Naive B cell (primary cell): Measurements from ENCODE around the gene EVL. TPM values are rescaled to one million over a fixed set of nuclear protein-coding genes. Genes with fewer than 3 reads are reported as not detected.

Experiments
- ATAC-seq, 2 donors: fragments of 150-1000 bp; cut with Tn5 transposase; 2 replicates each; pipeline ENCODE4 v1.10.0; 2021; ENCODE audit warnings: low read depth in 2 of 2, mild to moderate bottlenecking in 2 of 2, moderate library complexity in 2 of 2
- DNase-seq: peaks from one replicate; pipeline ENCODE4 v3.0.0; 2022
- H3K27ac Mint-ChIP-seq, 6 donors: one replicate each; pipeline ENCODE4 v1.8.0; 2020 to 2022; ENCODE audit warnings: mild to moderate bottlenecking in 6 of 6, mixed read lengths in 6 of 6, moderate library complexity in 5 of 6, inconsistent platforms in 2 of 6
- H3K27me3 Mint-ChIP-seq, 3 donors: one replicate each; pipeline ENCODE4 v1.8.0; 2021 to 2022; ENCODE audit warnings: mixed read lengths in 3 of 3, mild to moderate bottlenecking in 1 of 3
- H3K36me3 Mint-ChIP-seq, 2 donors: one replicate each; pipeline ENCODE4 v1.8.0; 2020 to 2022; ENCODE audit warnings: mixed read lengths in 2 of 2, inconsistent platforms in 1 of 2, mild to moderate bottlenecking in 1 of 2
- H3K4me1 Mint-ChIP-seq, 3 donors: one replicate each; pipeline ENCODE4 v1.8.0; 2020 to 2022; ENCODE audit warnings: mixed read lengths in 3 of 3, inconsistent platforms in 1 of 3, mild to moderate bottlenecking in 1 of 3, moderate library complexity in 1 of 3
- H3K4me3 Mint-ChIP-seq, 8 donors: one replicate each; pipeline ENCODE4 v1.8.0; 2020 to 2022; ENCODE audit warnings: mild to moderate bottlenecking in 8 of 8, mixed read lengths in 8 of 8, moderate library complexity in 8 of 8, inconsistent platforms in 2 of 8
- H3K9me3 Mint-ChIP-seq, 7 donors: one replicate each; pipeline ENCODE4 v1.8.0; 2020 to 2022; ENCODE audit warnings: mixed read lengths in 7 of 7, mild to moderate bottlenecking in 5 of 7, inconsistent platforms in 2 of 7, moderate library complexity in 1 of 7
- polyA plus RNA-seq, 6 donors: library from polyadenylated mRNA; unstranded; fragments of 300-500 nt; fragmentation: Illumina TruSeq; gene quantifications; one replicate each; pipeline ENCODE4 v1.2.3, GENCODE V29; 2021; ENCODE audit warnings: low read depth in 6 of 6

Gene EVL
- polyA plus RNA-seq, 6 donors from 2014 or later, result 76.5 to 135 (median 89.8) TPM

DNA sequence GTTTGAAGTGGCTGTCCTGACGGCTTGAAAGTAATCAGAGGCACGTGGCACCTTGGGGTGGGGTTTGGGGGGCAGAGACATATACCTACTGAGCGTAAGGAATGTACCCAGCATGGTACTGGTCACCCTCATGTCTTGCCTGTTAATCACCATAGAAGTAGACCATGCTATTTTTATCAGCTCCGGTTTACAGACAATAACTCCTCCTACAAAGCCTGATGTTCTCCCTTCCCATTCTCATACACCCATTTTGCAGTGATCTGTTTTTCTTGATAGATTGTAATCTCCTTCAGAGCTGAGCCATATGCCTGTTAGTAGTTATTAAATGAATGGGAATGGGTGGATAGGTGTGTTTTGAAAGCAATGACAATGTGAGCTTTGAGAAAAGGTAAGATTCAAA lies 10.5 kb downstream of the EVL start:
- ATAC-seq (no peak), DNase-seq (no peak)
- Mint-ChIP-seq H3K27ac (peak overlapping the region in 5 of 6 donors; percentile 88 to 98 (median 92)), H3K4me1 (peaks cover 81 to 98% (median 86%) of the 10 kb centered on the region in 3 donors), H3K9me3 (no peaks in the 10 kb centered on the region), H3K36me3 (peaks cover 7 to 30% of the 10 kb centered on the region in 2 donors), H3K27me3 (no peaks in the 10 kb centered on the region), H3K4me3 (peak overlapping the region in 7 of 8 donors; percentile 3 to 81 (median 60))

DNA sequence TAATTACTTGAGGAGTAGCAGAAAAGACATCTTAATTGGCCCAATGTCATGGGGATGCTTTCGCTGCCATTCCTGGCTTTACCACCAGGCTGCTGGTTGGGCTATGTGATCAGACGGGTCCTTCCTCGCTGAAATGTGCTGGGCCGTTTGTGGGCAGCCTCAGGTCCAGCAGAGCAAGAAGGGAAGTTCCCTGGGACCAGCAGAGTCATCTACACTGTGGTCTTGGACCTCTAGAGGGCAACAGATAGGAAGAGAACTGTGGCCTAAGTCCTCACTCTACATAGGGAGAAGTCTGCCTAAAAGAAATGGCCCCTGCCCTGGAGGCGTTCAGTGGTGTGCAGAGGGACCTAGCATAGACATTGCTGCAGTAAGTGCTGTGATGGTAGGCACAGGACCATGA lies 10.9 kb downstream of the EVL start:
- Mint-ChIP-seq H3K4me3 (peak overlapping the region in 7 of 8 donors; percentile 3 to 81 (median 40)), H3K27me3 (no peaks in the 10 kb centered on the region), H3K4me1 (peaks cover 82 to 98% (median 86%) of the 10 kb centered on the region in 3 donors), H3K36me3 (peaks cover 7 to 30% of the 10 kb centered on the region in 2 donors), H3K27ac (peak overlapping the region; percentile 77 to 98 (median 90)), H3K9me3 (no peaks in the 10 kb centered on the region)
- DNase-seq (no peak), ATAC-seq (peak in 1 of 2 donors; percentile 1)

DNA sequence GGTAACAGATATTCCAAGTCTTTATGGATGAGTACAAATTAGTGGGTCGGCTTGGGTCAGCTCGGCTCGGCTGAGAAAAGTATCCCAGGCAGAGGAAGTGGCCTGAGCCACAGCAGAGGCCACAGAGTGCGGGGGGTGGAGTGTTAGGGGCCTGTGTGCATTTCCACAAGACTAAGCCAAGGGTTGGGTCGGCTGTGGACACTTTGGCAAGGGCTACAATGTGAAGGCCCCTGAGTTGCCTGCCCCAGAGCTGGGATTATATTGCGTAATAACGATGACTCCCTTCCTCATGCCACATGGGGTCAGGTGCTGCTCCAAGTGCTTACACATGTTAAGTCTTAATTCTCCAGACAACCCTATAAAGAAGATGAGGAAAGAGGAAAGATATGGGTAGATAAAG lies 11.4 kb downstream of the EVL start:
- no peaks in the 10 kb centered on the region for H3K27me3 Mint-ChIP-seq
- DNase-seq (no peak), ATAC-seq (no peak)
- peak overlapping the region; percentile 46 to 98 (median 90) for H3K27ac Mint-ChIP-seq
- peak overlapping the region in 7 of 8 donors; percentile 3 to 81 (median 50) for H3K4me3 Mint-ChIP-seq
- no peaks in the 10 kb centered on the region for H3K9me3 Mint-ChIP-seq
- H3K36me3 Mint-ChIP-seq, result peaks cover 7 to 30% of the 10 kb centered on the region in 2 donors
- peaks cover 83 to 98% (median 88%) of the 10 kb centered on the region in 3 donors for H3K4me1 Mint-ChIP-seq

DNA sequence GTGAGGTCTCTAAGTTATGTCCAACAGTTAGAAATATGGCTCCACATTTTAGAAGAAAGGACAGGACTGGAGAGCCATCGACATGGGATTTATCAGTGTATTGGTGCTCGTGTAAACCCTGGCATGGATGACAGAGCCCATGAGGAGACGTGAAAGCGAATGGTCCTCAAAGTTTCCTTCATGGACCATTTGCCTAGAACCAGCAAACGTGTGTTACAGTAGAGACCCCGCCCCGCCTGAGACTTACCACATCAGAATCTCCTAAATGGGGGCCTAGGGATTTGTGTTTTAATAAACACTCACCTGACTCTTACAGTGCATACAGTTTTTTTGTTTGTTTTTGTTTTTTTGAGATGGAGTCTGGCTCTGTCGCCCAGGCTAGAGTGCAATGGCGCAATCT lies 12.2 kb downstream of the EVL start:
- H3K36me3 Mint-ChIP-seq, result peaks cover 7 to 30% of the 10 kb centered on the region in 2 donors
- ATAC-seq, result no peak
- H3K4me3 Mint-ChIP-seq, result peak overlapping the region in 6 of 8 donors; percentile 15 to 80 (median 45)

DNA sequence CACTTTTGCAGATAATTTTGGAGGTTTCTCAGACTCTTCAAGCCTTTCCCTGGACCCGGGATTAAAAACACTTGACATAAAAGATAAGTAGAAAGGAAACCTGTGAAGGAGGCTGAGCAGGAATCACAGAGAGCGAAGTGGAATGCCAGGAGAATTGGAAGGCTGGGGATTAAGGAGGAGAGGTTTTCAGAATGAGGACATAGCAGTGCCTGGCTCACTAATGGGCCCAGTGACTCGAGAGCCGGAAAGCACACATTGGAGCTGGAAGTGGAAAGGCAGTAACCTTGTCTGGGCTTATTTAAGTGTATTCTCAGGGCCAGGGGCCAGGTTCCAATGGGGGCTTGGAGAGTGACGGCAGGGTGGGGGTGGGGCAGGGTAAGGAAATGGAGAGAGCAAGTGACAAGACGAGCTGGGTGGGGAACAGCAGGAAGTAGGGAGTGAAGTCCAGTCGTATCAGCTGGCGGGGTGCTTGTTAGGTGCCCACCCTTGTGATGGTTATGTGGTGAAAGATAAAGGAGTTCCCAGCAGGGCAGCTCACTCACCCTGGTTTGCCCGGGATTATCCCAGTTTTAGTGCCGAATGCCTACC lies 13.1 kb downstream of the EVL start:
- no peak for ATAC-seq
- Mint-ChIP-seq H3K4me1 (peaks cover 82 to 98% (median 85%) of the 10 kb centered on the region in 3 donors), H3K27ac (peak overlapping the region in 5 of 6 donors; percentile 45 to 94 (median 72)), H3K9me3 (no peaks in the 10 kb centered on the region), H3K36me3 (peaks cover 7 to 30% of the 10 kb centered on the region in 2 donors), H3K27me3 (no peaks in the 10 kb centered on the region), H3K4me3 (peak overlapping the region in 7 of 8 donors; percentile 62 to 83 (median 70))
- DNase-seq, result no peak

More for the DNA sequence above, 12.2 kb downstream of the EVL start:
- Mint-ChIP-seq H3K27me3 (no peaks in the 10 kb centered on the region), H3K4me1 (peaks cover 86 to 98% (median 86%) of the 10 kb centered on the region in 3 donors), H3K27ac (peak overlapping the region in 3 of 6 donors; percentile 42 to 98 (median 90)), H3K9me3 (no peaks in the 10 kb centered on the region)
- DNase-seq, result no peak

DNA sequence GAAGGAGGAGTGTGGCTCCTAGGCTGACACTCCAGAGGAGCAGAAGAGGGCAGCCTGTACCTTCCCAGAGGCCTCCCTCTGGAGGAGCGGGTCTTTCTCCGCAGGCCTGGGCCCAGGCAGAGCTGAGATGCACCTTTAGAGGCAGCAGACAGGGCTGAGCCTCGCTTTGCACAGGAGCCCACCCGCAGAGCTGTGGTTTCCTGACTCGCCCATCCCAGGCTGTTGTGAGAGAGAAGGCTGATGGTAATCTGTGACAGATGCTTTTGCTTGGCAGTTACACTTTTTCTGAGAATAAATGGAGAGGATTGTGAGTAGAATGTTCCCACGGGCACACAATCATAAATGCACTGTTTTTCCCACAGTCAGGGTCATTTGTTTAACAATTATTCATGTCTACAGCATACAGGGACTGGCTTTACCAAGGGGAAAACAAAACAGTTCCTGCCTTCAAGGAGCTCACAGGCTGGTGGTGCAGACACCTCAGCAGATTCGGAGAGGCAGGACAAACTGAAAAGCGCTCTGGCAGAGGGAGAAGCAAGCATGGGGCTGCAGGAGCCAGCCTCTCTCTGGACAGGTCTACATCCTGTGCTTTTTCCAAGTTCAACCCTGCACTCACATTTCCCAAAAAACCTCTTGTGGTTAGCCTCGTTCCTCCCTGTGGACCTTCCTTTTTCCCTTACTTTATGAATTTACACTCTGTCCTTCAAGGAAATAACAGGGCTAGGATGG lies 13.9 kb downstream of the EVL start:
- peaks cover 77 to 96% (median 80%) of the 10 kb centered on the region in 3 donors for H3K4me1 Mint-ChIP-seq
- ATAC-seq (peak; percentile 67 to 75), DNase-seq (no peak)
- peak overlapping the region; percentile 49 to 83 (median 74) for H3K4me3 Mint-ChIP-seq
- peak overlapping the region; percentile 42 to 94 (median 89) for H3K27ac Mint-ChIP-seq
- peaks cover 7 to 30% of the 10 kb centered on the region in 2 donors for H3K36me3 Mint-ChIP-seq
- no peaks in the 10 kb centered on the region for H3K27me3 Mint-ChIP-seq
- H3K9me3 Mint-ChIP-seq, result no peaks in the 10 kb centered on the region

DNA sequence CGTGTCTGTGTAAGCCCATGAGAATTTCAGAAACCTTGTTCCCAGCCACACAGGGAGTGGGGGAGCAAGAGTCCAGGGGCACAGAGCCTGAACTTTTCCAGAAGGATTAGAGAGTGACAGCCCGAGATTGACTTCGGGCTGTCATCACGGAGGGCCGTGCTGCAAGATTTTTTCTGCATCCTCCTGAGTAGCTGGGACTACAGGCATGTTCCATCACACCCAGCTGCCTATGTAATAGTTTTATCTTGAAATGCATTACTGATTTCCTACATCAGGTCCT lies 14.4 kb downstream of the EVL start:
- H3K36me3 Mint-ChIP-seq, result peaks cover 7 to 26% of the 10 kb centered on the region in 2 donors
- H3K27me3 Mint-ChIP-seq, result no peaks in the 10 kb centered on the region

DNA sequence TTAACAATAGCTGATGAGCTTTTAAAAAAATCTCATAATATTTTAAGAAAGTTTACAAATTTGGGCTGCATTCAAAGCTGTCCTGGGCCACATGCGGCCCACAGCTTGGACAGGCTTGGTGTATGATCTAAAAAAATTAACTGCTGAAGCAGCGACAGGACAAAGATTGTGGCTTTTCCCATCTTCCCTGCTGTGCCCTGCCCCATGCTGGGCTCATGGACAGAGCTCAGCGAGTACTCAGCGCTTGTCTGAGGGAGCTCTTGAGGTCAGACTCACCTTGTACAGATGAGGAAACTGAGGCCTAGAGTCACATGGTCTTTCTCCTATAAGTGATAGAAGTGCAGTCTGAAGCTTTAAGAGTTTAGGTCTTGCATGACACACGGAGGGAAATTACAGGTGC lies 15.0 kb downstream of the EVL start:
- no peaks in the 10 kb centered on the region for H3K9me3 Mint-ChIP-seq
- ATAC-seq (no peak), DNase-seq (no peak)
- no peaks in the 10 kb centered on the region for H3K27me3 Mint-ChIP-seq
- peak overlapping the region in 4 of 6 donors; percentile 12 to 92 (median 48) for H3K27ac Mint-ChIP-seq
- peaks cover 67 to 85% (median 70%) of the 10 kb centered on the region in 3 donors for H3K4me1 Mint-ChIP-seq
- H3K36me3 Mint-ChIP-seq, result peaks cover 7 to 20% of the 10 kb centered on the region in 2 donors
- H3K4me3 Mint-ChIP-seq, result peak overlapping the region in 6 of 8 donors; percentile 4 to 56 (median 42)

More for the DNA sequence above, 14.4 kb downstream of the EVL start:
- Mint-ChIP-seq H3K9me3 (no peaks in the 10 kb centered on the region), H3K4me3 (peak overlapping the region in 7 of 8 donors; percentile 43 to 83 (median 62)), H3K27ac (peak overlapping the region in 3 of 6 donors; percentile 88 to 94 (median 90)), H3K4me1 (peaks cover 72 to 91% (median 75%) of the 10 kb centered on the region in 3 donors)
- no peak for DNase-seq
- no peak for ATAC-seq

DNA sequence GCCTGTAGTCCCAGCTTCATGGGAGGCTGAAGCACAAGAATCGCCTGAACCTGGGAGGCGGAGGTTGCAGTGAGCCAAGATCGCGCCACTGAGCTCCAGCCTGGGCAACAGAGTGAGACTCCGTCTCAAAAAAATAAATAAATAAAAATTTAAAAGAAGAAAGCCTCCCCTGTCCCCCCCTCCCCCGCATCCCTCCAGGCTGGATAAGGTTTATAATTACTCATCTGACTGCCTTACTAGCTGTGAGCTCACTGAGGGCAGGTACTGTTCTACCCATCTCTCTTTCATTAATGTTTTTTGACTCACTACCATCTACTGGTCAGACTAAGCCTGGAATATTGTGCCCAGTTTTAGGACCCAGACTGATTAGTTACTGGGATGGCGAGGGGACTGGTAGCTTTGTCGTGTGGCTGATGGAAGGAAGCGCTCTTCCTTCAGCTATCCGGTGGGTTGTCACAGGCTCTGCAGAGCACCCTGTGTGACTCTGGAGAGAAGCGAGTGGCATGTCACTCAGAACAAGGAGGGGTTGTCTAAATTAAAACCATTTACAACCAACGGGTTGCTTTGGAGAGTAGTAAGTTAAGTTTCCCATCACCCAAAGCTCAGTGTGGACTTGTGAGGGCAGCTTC lies 16.9 kb downstream of the EVL start:
- Mint-ChIP-seq H3K4me1 (peaks cover 55 to 70% (median 59%) of the 10 kb centered on the region in 3 donors), H3K9me3 (no peaks in the 10 kb centered on the region), H3K27me3 (no peaks in the 10 kb centered on the region), H3K36me3 (peaks cover 7 to 17% of the 10 kb centered on the region in 2 donors), H3K27ac (peak overlapping the region in 5 of 6 donors; percentile 81 to 96 (median 88)), H3K4me3 (peak overlapping the region in 6 of 8 donors; percentile 35 to 76 (median 72))
- DNase-seq (no peak), ATAC-seq (no peak)

DNA sequence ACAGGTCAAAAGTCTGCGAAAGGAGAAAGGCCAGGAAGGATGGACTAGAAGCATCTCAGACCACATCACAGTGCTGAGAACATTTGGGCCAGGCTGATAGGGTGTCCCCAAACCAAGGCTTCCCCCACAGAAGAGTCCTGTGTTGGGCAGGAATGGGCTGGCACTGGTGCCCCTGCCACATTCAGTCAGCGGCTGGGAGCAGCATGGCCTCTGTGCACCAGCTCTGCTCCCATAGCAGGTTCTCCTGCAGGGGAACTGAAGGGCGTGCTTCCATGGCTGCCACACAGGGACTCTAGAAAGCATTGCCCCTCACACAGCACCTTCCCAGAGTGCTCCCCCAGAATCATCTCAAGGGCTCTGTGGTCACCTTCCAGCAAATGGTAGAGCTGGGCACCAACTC lies 17.5 kb downstream of the EVL start:
- peaks cover 7 to 22% of the 10 kb centered on the region in 2 donors for H3K36me3 Mint-ChIP-seq
- peaks cover 53 to 68% (median 57%) of the 10 kb centered on the region in 3 donors for H3K4me1 Mint-ChIP-seq
- ATAC-seq, result no peak
- H3K9me3 Mint-ChIP-seq, result no peaks in the 10 kb centered on the region
- no peaks in the 10 kb centered on the region for H3K27me3 Mint-ChIP-seq
- no peak for DNase-seq
- H3K27ac Mint-ChIP-seq, result peak overlapping the region in 5 of 6 donors; percentile 69 to 92 (median 82)
- peak overlapping the region in 3 of 8 donors; percentile 7 to 65 (median 12) for H3K4me3 Mint-ChIP-seq

DNA sequence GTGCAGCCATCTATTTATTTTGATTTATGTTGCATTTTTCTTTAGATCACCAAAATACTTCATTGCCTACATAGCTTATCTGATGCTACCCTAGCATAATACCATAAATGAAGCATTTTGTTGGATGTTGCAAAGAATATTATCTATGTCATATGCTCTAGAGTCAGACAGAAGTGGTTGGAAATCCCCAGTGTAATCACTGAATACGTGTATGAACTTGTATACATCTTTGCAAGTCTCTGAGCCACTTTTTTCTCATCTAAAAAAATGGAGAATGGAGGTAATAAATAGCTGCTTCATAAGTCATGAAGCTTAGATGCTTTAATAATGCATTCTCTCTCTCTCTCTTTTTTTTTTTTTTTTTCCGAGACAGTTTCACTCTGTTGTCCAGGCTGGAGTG lies 18.5 kb downstream of the EVL start:
- DNase-seq, result no peak
- Mint-ChIP-seq H3K27me3 (no peaks in the 10 kb centered on the region), H3K4me1 (peaks cover 47 to 60% (median 52%) of the 10 kb centered on the region in 3 donors), H3K36me3 (peaks cover 14 to 26% of the 10 kb centered on the region in 2 donors), H3K27ac (peak overlapping the region in 3 of 6 donors; percentile 7 to 94 (median 92)), H3K9me3 (no peaks in the 10 kb centered on the region), H3K4me3 (peak overlapping the region in 1 of 8 donors; percentile 30)
- ATAC-seq, result no peak

DNA sequence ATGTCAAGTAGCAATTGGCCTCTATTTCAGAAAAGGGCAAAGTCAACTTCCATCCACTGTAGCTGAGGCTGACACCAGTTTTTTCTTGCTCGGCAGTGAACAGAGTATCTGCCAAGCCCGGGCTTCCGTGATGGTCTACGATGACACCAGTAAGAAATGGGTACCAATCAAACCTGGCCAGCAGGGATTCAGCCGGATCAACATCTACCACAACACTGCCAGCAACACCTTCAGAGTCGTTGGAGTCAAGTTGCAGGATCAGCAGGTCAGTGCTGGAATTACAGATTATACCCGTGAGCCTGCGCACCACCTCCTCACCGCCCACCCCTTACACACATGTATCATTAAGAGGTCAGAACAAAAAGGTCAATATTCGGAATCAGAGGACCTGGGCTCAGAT lies 19.4 kb downstream of the EVL start:
- H3K9me3 Mint-ChIP-seq, result no peaks in the 10 kb centered on the region
- ATAC-seq (no peak), DNase-seq (no peak)
- H3K36me3 Mint-ChIP-seq, result peaks cover 14 to 19% of the 10 kb centered on the region in 2 donors
- no peak overlapping the region for H3K4me3 Mint-ChIP-seq
- H3K27me3 Mint-ChIP-seq, result no peaks in the 10 kb centered on the region
- H3K4me1 Mint-ChIP-seq, result peaks cover 42 to 56% (median 50%) of the 10 kb centered on the region in 3 donors
- H3K27ac Mint-ChIP-seq, result peak overlapping the region in 2 of 6 donors; percentile 21 to 45

DNA sequence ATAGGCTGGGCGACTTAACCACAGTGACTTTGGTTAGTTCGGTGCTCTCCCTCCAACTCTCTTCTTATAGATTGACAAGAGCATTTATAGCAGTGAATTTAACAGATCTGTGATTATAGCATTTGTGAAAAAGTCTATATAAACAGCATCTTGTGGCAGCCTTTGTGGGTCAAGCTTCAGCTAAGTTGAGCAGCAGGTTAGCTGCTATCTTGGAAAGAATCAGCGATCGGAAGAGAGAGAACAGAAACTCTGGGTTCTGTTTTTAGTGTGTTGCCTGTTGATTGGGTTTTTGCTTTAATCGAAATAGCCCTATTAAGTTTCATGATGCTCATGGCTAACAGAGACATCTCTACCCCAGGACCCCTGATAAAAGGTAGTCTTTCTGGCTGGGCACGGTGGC lies 20.2 kb downstream of the EVL start:
- H3K27ac Mint-ChIP-seq, result peak overlapping the region in 2 of 6 donors; percentile 38 to 45
- no peaks in the 10 kb centered on the region for H3K9me3 Mint-ChIP-seq
- no peaks in the 10 kb centered on the region for H3K27me3 Mint-ChIP-seq
- H3K4me3 Mint-ChIP-seq, result no peak overlapping the region
- no peak for DNase-seq
- ATAC-seq, result no peak
- H3K36me3 Mint-ChIP-seq, result peaks cover 16 to 20% of the 10 kb centered on the region in 2 donors
- H3K4me1 Mint-ChIP-seq, result peaks cover 38 to 53% (median 51%) of the 10 kb centered on the region in 3 donors
